Muscle layer of colon (tissue), 2 donors: ENCODE measurements around the gene FMN1.

ENCODE experiments used
- H3K27ac ChIP-seq: one replicate; pipeline ENCODE4 v1.7.0; 2013; ENCODE audit warnings: low read depth, mild to moderate bottlenecking, low read length, moderate library complexity
- H3K27me3 ChIP-seq, 2 donors: one replicate each; pipeline ENCODE4 v1.7.0; 2013; ENCODE audit warnings: low read length in 2 of 2, mild to moderate bottlenecking in 2 of 2; ENCODE audit not compliant: insufficient read depth in 2 of 2, control insufficient read depth in 1 of 2
- H3K36me3 ChIP-seq: one replicate; pipeline ENCODE4 v1.7.0; 2013; ENCODE audit warnings: mild to moderate bottlenecking, low read length; ENCODE audit not compliant: insufficient read depth
- H3K4me1 ChIP-seq: one replicate; pipeline ENCODE4 v1.7.0; 2013; ENCODE audit warnings: mild to moderate bottlenecking, low read length; ENCODE audit not compliant: insufficient read depth
- H3K4me3 ChIP-seq, 2 donors: one replicate each; pipeline ENCODE4 v1.7.0; 2013; ENCODE audit warnings: low read length in 2 of 2, low read depth in 1 of 2, mild to moderate bottlenecking in 1 of 2, moderate library complexity in 1 of 2
- H3K9ac ChIP-seq: one replicate; pipeline ENCODE4 v1.7.0; 2013; ENCODE audit warnings: low read length
- H3K9me3 ChIP-seq: one replicate; pipeline ENCODE4 v1.7.0; 2013; ENCODE audit warnings: mild to moderate bottlenecking, low read length
- donor health status: abdominal sarcoma.
- donor health status: Adenocarcinoma of cecum.

Gene FMN1

GRCh38 chr15:33215941-33216872 lies 21.7 kb upstream of the FMN1 start:
- no peak overlapping the region for H3K27ac ChIP-seq
- no peaks in the 10 kb centered on the region for H3K4me1 ChIP-seq
- H3K9ac ChIP-seq: no peak overlapping the region
- H3K9me3 ChIP-seq: no peaks in the 10 kb centered on the region
- H3K36me3 ChIP-seq: no peaks in the 10 kb centered on the region
- no peaks in the 10 kb centered on the region for H3K27me3 ChIP-seq
- no peak overlapping the region for H3K4me3 ChIP-seq

DNA sequence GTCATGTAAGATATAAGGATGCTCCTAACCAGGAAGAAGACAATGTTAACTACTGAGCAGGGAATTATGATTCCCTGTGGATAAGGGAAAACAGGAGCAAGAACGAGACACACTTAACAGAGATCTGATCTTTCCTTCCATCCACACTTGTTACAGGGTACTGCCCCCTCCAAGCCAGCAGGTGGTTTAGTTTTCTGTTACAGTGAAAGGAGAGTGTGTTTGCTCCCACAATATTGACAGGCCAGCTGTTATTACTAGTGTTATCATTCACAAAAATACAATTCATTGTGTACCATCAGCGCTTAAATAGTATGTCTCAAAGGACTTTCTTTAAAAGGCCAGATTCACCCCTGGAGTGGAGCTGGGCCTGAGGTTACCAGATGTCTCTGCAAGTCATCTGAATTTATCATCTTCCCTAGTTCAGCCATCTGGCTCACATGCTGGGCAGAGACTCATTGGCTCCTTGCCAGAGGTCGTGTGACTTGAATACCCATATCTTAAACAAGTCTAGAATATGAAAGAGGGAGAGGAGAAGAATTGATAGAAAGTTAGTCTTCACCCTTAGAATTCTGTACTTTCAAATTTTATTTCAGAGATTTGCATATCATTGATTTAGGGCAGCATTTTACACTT lies 16.8 kb upstream of the FMN1 start:
- Histone ChIP-seq H3K4me3 (no peak overlapping the region), H3K4me1 (no peaks in the 10 kb centered on the region), H3K36me3 (no peaks in the 10 kb centered on the region), H3K9ac (no peak overlapping the region), H3K27me3 (no peaks in the 10 kb centered on the region), H3K27ac (no peak overlapping the region), H3K9me3 (no peaks in the 10 kb centered on the region)

DNA sequence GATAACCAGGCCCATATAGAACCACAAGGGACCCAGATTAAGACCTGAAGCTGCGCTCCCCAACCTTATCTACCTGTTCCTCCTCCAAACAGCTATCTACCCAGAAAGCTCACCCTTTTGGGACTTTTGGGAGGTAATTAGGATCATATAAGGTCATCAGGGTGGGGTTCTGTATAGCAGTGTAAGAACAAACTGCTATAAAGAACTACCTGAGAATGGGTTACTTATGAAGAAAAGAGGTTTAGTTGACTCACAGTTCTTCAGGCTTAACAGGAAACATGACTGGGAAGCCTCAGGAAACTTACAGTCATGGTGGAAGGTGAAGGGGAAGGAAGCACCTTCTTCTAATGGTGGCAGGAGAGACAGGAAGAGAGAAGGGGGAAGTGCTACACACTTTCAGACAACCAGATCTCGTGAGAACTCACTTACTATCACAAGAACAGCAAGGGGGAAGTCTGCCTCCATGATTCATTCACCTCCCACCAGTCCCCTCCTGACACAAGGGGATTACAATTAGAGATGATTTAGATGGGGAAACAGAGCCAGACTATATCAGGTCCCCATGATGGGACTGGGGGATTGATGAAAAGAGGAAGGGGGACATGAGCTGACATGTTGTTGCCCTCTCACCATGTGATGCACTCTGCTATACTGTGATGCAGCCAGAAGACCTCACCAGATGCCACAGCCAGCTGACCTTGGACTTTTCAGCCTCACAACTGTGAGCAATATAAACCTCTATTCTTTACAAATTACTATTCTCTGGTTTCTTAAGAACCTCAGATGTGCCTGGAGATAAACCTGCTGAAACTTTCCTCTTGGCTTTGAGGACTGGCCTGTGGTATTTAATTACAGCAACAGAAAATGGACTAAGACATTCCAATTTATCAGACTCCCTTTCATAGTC lies 15.3 kb upstream of the FMN1 start:
- H3K27ac ChIP-seq: no peak overlapping the region
- H3K9me3 ChIP-seq: no peaks in the 10 kb centered on the region
- no peaks in the 10 kb centered on the region for H3K27me3 ChIP-seq
- H3K4me3 ChIP-seq: no peak overlapping the region
- no peak overlapping the region for H3K9ac ChIP-seq
- H3K4me1 ChIP-seq: no peaks in the 10 kb centered on the region
- no peaks in the 10 kb centered on the region for H3K36me3 ChIP-seq

DNA sequence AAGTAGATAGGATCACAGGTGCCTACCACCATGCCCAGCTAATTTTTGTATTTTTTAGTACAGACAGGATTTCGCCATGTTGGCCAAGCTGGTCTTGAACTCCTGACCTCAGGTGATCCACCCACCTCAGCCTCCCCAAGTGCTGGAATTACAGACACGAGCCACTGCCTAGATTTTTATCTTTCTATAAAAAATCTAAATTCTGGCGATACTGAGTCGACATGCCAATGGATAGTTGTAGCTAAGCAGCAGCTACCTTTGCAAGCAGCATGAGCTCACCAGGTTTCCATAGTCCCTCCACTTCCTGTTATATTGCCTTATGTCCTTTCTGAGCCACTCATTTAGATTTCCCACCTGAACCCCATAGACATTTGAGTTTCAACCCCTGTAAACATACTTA lies 13.1 kb upstream of the FMN1 start:
- no peaks in the 10 kb centered on the region for H3K9me3 ChIP-seq
- no peak overlapping the region for H3K4me3 ChIP-seq
- H3K27me3 ChIP-seq: no peaks in the 10 kb centered on the region
- H3K4me1 ChIP-seq: no peaks in the 10 kb centered on the region
- no peaks in the 10 kb centered on the region for H3K36me3 ChIP-seq
- H3K9ac ChIP-seq: no peak overlapping the region
- no peak overlapping the region for H3K27ac ChIP-seq

DNA sequence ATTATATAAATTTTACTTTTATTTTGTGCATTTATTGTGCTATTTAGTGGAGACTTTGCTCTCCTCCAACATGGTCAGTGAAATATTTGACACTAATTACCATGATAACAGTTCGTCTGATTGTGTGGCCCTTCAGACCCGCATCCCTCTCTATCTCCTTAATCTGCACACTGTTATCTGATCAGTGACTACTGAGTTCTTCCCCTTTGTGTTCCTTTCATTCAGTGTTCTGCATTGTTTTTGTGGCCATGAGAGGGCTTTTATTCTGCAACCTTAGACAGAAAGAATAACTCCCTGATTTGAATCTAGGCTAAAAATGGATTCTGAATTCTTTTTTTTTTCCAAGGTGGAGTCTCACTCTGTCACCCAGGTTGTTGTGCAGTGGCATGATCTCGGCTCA lies 11.9 kb upstream of the FMN1 start:
- H3K9me3 ChIP-seq: no peaks in the 10 kb centered on the region
- H3K27ac ChIP-seq: no peak overlapping the region
- H3K4me1 ChIP-seq: no peaks in the 10 kb centered on the region
- H3K9ac ChIP-seq: no peak overlapping the region
- H3K4me3 ChIP-seq: no peak overlapping the region
- no peaks in the 10 kb centered on the region for H3K36me3 ChIP-seq
- H3K27me3 ChIP-seq: no peaks in the 10 kb centered on the region

DNA sequence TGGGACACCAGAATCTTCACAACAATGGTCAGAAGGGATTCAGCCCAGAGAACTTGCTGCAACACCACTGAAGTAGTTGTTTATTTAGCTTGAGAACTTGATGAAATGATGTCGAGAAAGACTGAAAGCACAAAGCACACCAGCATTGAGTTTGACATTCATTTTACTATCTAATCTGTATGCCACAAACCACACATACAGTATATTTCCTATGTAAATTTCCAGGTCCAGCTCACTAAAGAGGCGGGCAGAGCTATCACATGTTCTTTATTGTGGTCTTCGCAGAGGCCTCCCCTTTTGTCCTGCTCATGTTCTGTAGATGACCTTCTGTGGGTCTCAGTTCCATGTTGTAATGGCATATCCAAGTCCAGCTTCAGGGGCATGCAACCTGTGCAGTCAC lies 10.4 kb upstream of the FMN1 start:
- Histone ChIP-seq H3K9me3 (no peaks in the 10 kb centered on the region), H3K36me3 (no peaks in the 10 kb centered on the region), H3K27me3 (no peaks in the 10 kb centered on the region), H3K9ac (no peak overlapping the region), H3K4me3 (no peak overlapping the region), H3K27ac (no peak overlapping the region), H3K4me1 (no peaks in the 10 kb centered on the region)

- Histone ChIP-seq H3K27ac (no peak overlapping the region), H3K27me3 (no peaks in the 10 kb centered on the region), H3K4me3 (no peak overlapping the region), H3K9ac (no peak overlapping the region), H3K9me3 (no peaks in the 10 kb centered on the region), H3K4me1 (no peaks in the 10 kb centered on the region), H3K36me3 (no peaks in the 10 kb centered on the region)
Measured at GRCh38 chr15:33204087-33204486, 9.6 kb upstream of the FMN1 start.

DNA sequence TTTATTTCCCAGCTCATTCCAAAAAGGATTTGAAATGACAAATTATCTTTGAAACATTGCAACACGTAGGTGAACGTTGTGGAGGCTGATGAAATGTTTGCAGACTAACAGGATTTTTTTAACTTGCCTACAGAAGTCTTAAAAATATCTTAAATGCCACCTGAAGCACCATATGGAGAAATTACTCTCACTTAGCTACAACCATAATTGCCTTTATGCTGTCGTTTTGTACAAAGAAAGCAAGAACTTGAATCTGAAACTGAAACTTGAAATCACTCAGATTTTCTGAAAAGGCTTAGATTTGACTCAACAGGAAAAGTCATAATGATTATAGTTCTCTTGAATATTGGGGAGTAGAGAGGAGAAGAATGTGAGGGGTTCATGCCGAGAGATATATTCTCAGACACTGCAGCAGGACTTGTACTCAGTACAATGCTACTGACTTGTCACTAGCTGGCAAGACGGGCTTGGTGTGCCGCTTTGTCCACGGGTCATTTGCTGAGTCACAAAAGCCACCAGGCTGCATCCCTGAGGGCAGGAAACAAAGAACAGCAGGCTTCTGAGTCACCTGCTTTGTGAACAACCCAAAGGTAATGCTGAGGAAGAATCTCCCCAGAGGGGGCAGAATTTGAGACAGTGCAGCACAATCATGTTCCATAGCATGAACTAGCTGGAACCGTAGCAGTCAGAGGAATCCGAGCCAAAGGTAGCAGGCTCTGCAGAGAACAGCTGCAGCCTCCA lies 7.1 kb upstream of the FMN1 start:
- Histone ChIP-seq H3K27me3 (no peaks in the 10 kb centered on the region), H3K4me1 (no peaks in the 10 kb centered on the region), H3K4me3 (peak overlapping the region in 1 of 2 donors; percentile 41), H3K36me3 (no peaks in the 10 kb centered on the region), H3K9ac (peak overlapping the region; percentile 1), H3K27ac (no peak overlapping the region), H3K9me3 (no peaks in the 10 kb centered on the region)

DNA sequence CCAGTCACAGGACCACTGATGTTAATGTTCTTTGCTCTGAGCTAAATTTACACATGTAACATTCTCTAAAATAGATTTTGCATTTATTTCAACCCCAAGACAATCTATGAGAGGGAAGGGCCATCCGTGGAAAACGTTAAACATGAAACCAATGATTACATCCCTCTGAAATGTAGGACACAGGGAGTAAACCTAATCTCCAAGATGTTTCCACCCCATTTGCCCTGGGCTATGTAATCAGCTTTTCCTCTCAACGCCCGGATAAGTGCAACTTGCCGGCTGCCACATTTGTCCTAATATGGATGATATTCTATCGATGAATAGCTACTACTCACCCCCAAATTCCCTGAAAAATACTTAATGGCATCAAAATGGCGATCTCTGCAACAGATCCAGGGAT lies 6.4 kb upstream of the FMN1 start:
- Histone ChIP-seq H3K27me3 (no peaks in the 10 kb centered on the region), H3K4me3 (no peak overlapping the region), H3K36me3 (no peaks in the 10 kb centered on the region), H3K4me1 (no peaks in the 10 kb centered on the region), H3K9ac (no peak overlapping the region), H3K9me3 (no peaks in the 10 kb centered on the region), H3K27ac (no peak overlapping the region)

DNA sequence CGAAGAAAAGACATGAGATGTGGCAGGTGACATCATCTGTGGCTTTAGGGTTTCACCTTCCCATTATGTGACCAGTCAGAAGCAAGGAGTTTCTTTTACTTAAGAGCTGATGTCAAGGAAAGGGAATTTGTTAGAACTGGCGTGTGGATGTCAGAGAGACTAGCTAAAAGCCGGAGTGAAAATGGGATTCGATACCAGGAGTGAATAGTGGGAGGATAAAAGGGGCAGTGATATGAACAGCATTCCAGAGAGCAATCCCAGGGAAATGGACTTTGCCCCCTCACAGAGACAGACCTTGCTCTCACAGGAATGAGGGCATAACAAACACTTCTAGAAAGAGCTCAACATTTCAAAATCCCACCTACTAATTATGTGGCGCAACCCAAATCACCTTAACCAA lies 5.9 kb upstream of the FMN1 start:
- H3K9ac ChIP-seq: no peak overlapping the region
- no peak overlapping the region for H3K27ac ChIP-seq
- H3K4me1 ChIP-seq: no peaks in the 10 kb centered on the region
- H3K9me3 ChIP-seq: no peaks in the 10 kb centered on the region
- H3K36me3 ChIP-seq: no peaks in the 10 kb centered on the region
- H3K4me3 ChIP-seq: no peak overlapping the region
- no peaks in the 10 kb centered on the region for H3K27me3 ChIP-seq

- Histone ChIP-seq H3K36me3 (no peaks in the 10 kb centered on the region), H3K9ac (no peak overlapping the region), H3K4me3 (no peak overlapping the region), H3K4me1 (no peaks in the 10 kb centered on the region), H3K27me3 (no peaks in the 10 kb centered on the region), H3K27ac (no peak overlapping the region), H3K9me3 (no peaks in the 10 kb centered on the region)
Measured at GRCh38 chr15:33198541-33198940, 4.0 kb upstream of the FMN1 start.
